Body of pancreas (tissue), 4 donors: ENCODE data around the gene CDK5RAP2.

Source experiments
- CTCF ChIP-seq, 7 experiments: fragments of 450-650 bp in 4 of 7; fragments of 200-600 bp in 3 of 7; sonication (generic) in 3 of 7; IDR thresholded peaks; one replicate each; pipeline ENCODE4 v1.5.1; 2016 to 2019; ENCODE audit warnings: antibody characterized with exemption in 7 of 7
- POLR2A ChIP-seq, 3 donors: fragments of 450-650 bp; IDR thresholded peaks; one replicate each; pipeline ENCODE4 v1.6.1; 2016; ENCODE audit warnings: antibody characterized with exemption in 3 of 3, mild to moderate bottlenecking in 2 of 3

- no peak for TF ChIP-seq CTCF (IDR thresholded peaks at IDR 0.05)
- TF ChIP-seq POLR2A (IDR thresholded peaks at IDR 0.05), result no peak
Observed at GRCh38 chr9:120592210-120592609, 12.2 kb upstream of the CDK5RAP2 start.
